Mucosa of descending colon (tissue), 3 donors: ENCODE data around the gene GNAT2. TPM values are rescaled to one million over a fixed set of nuclear protein-coding genes. Genes with fewer than 3 reads are reported as not detected.

ENCODE experiments used
- ATAC-seq: fragments of 200-7000 bp; cut with Tn5 transposase; one replicate; pipeline ENCODE4 v1.9.1; 2020; ENCODE audit warnings: mild to moderate bottlenecking, moderate library complexity
- DNase-seq, 3 donors: peaks; one replicate each; pipeline ENCODE4 v3.0.0-alpha.2; 2020
- H3K36me3 ChIP-seq: fragments of 200-600 bp; one replicate; pipeline ENCODE4 v1.8.0; 2021; ENCODE audit warnings: low read depth, mild to moderate bottlenecking
- H3K4me1 ChIP-seq: fragments of 200-600 bp; one replicate; pipeline ENCODE4 v1.8.0; 2021; ENCODE audit warnings: low read depth, mild to moderate bottlenecking
- H3K4me3 ChIP-seq: fragments of 200-600 bp; one replicate; pipeline ENCODE4 v1.8.0; 2021; ENCODE audit warnings: mild to moderate bottlenecking
- H3K9me3 ChIP-seq: fragments of 200-600 bp; one replicate; pipeline ENCODE4 v1.8.0; 2021; ENCODE audit warnings: mild to moderate bottlenecking
- intact Hi-C, 2 donors: fragments of 100-400 bp; cut with DNase I in 1 of 2; cut with micrococcal nuclease in 1 of 2; formaldehyde crosslinking; loops; one replicate each; pipeline versions ENCODE4 v1.11.0 to v1.11.1; 2022; cut with DNase I, micrococcal nuclease
- total RNA-seq, 3 donors: library from RNA; stranded (reverse); fragmentation: NEBNext Ultra II Directional in 2 of 3; extraction: Animal tissue kit (Norgen Biotek cat#: 25700) in 2 of 3; gene quantifications; one replicate each; pipeline versions ENCODE4 v1.2.1 to v1.2.4, GENCODE V29; 2021 to 2023
- TF ChIP-seq, protein P1 (sequence below): fragments of 200-600 bp; IDR thresholded peaks from one replicate; pipeline ENCODE4 v1.8.0; 2022; ENCODE audit warnings: antibody characterized with exemption, mild to moderate bottlenecking
- donor health status: DM: no; HTN: no; CAD: no; lungs with moderate emphysema.
- donor health status: DM: no; HTN: no; CAD: no.
- donor health status: DM: no; HTN: yes; CAD: no.

The GNAT2 gene
- total RNA-seq, 3 donors from 2014 or later: not detected

DNA sequence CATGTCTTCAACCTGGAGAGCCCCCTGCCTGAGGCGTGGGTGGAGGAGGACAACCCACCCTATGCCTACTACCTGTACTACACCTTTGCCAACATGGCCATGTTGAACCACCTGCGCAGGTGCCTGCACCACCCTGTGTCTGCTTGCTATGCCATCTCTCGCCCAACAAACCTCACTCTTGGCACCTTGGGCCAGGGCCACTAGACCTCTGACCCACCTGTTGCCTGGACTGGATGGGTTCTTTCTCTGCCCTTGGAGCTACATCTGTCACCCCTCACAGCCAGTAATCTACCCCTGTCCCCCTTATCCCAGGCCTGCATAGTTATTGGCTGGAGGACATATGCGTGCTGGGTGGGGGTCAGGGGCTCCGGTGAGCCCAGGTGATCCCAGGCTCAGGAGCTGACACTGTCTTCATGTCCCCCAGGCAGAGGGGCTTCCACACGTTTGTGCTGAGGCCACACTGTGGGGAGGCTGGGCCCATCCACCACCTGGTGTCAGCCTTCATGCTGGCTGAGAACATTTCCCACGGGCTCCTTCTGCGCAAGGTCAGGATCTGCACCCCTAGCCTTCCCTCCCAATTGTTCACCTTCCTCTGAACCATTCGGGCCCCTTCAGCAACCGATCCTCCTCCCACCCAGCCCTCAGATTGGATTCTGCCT is 10.1 kb upstream of the GNAT2 start:
- no peaks in the 10 kb centered on the region for H3K9me3 ChIP-seq
- TF ChIP-seq, protein P1, sequence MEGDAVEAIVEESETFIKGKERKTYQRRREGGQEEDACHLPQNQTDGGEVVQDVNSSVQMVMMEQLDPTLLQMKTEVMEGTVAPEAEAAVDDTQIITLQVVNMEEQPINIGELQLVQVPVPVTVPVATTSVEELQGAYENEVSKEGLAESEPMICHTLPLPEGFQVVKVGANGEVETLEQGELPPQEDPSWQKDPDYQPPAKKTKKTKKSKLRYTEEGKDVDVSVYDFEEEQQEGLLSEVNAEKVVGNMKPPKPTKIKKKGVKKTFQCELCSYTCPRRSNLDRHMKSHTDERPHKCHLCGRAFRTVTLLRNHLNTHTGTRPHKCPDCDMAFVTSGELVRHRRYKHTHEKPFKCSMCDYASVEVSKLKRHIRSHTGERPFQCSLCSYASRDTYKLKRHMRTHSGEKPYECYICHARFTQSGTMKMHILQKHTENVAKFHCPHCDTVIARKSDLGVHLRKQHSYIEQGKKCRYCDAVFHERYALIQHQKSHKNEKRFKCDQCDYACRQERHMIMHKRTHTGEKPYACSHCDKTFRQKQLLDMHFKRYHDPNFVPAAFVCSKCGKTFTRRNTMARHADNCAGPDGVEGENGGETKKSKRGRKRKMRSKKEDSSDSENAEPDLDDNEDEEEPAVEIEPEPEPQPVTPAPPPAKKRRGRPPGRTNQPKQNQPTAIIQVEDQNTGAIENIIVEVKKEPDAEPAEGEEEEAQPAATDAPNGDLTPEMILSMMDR: no peak
- no peaks in the 10 kb centered on the region for H3K36me3 ChIP-seq
- ATAC-seq: no peak
- intact Hi-C loops: loop anchor here in 1 of 2 donors (10.0 kb wide), 1 partner anchor 85 kb away; the partner anchor contains the start of gene GNAI3
- DNase-seq: no peak
- H3K4me3 ChIP-seq: no peak overlapping the region
- H3K4me1 ChIP-seq: peaks cover 7% of the 10 kb centered on the region

DNA sequence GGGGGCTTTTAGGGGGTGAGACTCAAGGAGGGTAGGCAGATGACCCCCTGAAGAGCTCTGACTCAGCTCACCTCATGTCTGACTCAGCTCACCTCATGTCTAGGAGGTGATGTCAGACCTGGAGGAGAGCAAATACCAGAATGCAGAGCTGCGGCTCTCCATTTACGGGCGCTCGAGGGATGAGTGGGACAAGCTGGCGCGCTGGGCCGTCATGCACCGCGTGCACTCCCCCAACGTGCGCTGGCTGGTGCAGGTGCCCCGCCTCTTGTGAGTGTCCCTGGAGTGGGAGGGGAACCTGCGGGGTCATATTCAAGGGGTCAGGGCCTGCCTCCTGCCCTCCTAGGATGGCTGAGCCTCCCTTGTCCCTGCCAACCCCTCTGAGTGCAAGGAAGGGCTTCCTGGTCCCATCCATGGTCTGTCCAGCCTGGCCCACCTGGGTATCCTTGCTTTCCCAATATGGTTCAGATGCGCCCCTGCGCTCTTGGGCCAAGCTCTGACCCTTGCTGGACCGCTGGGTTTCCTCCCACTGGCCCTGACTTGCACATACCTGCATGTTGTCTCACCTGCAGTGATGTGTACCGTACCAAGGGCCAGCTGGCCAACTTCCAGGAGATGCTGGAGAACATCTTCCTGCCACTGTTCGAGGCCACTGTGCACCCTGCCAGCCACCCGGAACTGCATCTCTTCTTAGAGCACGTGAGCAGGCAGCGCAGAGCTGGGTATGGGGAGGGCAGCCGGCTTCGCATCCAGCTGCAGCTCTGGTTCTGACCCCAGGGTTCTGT is 9.3 kb upstream of the GNAT2 start:
- intact Hi-C loops: no loop called here
- H3K4me3 ChIP-seq: no peak overlapping the region
- no peaks in the 10 kb centered on the region for H3K36me3 ChIP-seq
- H3K4me1 ChIP-seq: peaks cover 7% of the 10 kb centered on the region
- ATAC-seq (no peak), DNase-seq (no peak)
- H3K9me3 ChIP-seq: no peaks in the 10 kb centered on the region
- TF ChIP-seq, protein P1: no peak

DNA sequence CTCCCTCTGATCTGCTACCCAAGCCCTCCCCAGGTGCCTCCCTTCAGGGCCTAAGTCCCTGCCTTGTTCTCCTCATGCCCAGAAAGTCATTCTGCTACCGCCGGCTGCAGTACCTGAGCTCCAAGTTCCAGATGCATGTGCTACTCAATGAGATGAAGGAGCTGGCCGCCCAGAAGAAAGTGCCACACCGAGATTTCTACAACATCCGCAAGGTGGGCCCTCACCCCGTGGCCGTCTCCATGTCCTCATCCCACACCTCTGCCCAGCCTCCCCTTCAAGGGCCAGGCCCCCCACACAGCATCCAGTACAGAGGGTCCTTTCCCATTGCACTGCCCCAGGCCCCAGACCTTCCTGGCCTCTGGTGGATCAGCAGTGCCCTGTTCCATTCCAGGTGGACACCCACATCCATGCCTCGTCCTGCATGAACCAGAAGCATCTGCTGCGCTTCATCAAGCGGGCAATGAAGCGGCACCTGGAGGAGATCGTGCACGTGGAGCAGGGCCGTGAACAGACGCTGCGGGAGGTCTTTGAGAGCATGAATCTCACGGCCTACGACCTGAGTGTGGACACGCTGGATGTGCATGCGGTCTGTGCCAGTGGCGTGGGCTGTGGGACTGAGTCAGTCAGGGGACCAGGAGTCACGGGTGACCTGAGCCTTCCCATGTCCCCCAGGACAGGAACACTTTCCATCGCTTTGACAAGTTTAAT is 8.4 kb upstream of the GNAT2 start:
- no peaks in the 10 kb centered on the region for H3K36me3 ChIP-seq
- H3K9me3 ChIP-seq: no peaks in the 10 kb centered on the region
- intact Hi-C loops: no loop called here
- ATAC-seq (no peak), DNase-seq (no peak)
- TF ChIP-seq, protein P1: no peak
- peaks cover 8% of the 10 kb centered on the region for H3K4me1 ChIP-seq
- no peak overlapping the region for H3K4me3 ChIP-seq

DNA sequence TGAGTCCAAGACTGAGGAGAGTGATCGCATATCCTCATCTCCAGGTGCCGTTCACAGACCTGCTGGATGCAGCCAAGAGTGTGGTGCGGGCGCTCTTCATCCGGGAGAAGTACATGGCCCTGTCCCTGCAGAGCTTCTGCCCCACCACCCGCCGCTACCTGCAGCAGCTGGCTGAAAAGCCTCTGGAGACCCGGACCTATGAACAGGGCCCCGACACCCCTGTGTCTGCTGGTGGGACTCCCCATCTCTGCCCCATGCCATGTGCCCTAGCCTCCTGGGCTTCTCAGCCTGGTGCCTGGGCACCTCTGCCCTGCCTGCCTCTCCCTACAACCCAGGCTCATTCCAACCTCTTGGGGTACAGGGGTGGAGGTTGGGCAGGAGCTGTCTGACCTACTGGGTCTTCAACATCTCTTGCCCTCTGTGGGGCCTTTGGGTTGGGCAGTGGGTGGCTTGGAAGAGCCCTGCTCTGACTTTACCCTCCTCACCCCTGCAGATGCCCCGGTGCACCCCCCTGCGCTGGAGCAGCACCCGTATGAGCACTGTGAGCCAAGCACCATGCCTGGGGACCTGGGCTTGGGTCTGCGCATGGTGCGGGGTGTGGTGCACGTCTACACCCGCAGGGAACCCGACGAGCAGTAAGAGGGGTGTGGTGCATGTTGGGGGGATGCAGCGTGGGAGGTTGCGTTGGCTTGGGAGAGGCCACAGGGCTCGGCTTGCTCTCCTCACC is 7.4 kb upstream of the GNAT2 start:
- Histone ChIP-seq H3K9me3 (no peaks in the 10 kb centered on the region), H3K4me3 (no peak overlapping the region), H3K36me3 (no peaks in the 10 kb centered on the region), H3K4me1 (peaks cover 4% of the 10 kb centered on the region)
- ATAC-seq: no peak
- TF ChIP-seq, protein P1: no peak
- no peak for DNase-seq
- intact Hi-C loops: no loop called here
